GM13976 (cell line): ENCODE measurements around the gene NID1.

Experiments
- DNase-seq: peaks from one replicate; pipeline ENCODE4 v3.0.0; 2012; ENCODE audit warnings: low spot score
- in situ Hi-C: fragments of 300-500 bp; cut with MboI; formaldehyde crosslinking; loops from one replicate; pipeline ENCODE4 v1.12.0; 2022; ENCODE audit warnings: low sequenced_read_pairs, mixed read lengths, inconsistent platforms; ENCODE audit not compliant: unreplicated experiment
- TF ChIP-seq, protein P1 (sequence below): IDR thresholded peaks from 2 replicates; pipeline ENCODE4 v1.5.1; 2012; ENCODE audit warnings: borderline replicate concordance, mild to moderate bottlenecking; ENCODE audit not compliant: insufficient read depth; ENCODE audit errors: extremely low read depth, missing control alignments, control extremely low read depth

The NID1 gene

DNA sequence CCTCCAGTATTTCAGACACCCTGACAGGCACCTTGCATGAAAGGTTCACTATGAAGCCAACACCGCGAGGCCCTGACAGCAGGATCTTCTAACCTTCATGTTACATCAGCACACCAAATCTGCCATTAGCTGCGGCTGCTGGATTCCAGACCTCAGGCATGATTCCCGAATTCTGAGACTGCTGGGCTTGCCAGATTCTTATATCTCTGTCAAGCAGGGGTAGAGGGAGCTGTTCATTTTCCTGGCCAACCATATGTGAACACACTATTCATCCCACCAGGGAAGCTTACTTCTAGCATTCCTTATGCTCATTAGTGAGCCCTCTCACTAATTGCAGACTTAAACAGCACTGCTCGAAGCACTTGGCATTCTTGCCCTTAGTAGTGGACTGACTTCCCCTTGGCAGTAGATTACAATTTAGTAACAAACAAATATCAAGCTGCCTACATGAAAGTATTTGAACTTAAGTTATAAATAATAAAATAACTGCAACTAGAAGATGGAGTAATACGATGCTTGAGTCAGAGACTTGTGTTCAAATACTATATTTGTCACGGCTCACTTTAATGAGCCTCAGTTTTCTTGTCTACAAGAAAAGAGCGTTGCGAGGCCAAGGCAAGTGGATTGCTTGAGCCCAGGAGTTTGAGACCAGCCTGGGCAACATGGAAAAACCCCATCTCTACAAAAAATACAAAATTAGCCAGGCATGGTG, 43.3 kb downstream of the NID1 start:
- in situ Hi-C loops, result no loop called here
- TF ChIP-seq, protein P1, sequence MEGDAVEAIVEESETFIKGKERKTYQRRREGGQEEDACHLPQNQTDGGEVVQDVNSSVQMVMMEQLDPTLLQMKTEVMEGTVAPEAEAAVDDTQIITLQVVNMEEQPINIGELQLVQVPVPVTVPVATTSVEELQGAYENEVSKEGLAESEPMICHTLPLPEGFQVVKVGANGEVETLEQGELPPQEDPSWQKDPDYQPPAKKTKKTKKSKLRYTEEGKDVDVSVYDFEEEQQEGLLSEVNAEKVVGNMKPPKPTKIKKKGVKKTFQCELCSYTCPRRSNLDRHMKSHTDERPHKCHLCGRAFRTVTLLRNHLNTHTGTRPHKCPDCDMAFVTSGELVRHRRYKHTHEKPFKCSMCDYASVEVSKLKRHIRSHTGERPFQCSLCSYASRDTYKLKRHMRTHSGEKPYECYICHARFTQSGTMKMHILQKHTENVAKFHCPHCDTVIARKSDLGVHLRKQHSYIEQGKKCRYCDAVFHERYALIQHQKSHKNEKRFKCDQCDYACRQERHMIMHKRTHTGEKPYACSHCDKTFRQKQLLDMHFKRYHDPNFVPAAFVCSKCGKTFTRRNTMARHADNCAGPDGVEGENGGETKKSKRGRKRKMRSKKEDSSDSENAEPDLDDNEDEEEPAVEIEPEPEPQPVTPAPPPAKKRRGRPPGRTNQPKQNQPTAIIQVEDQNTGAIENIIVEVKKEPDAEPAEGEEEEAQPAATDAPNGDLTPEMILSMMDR, result no peak
- no peak for DNase-seq

DNA sequence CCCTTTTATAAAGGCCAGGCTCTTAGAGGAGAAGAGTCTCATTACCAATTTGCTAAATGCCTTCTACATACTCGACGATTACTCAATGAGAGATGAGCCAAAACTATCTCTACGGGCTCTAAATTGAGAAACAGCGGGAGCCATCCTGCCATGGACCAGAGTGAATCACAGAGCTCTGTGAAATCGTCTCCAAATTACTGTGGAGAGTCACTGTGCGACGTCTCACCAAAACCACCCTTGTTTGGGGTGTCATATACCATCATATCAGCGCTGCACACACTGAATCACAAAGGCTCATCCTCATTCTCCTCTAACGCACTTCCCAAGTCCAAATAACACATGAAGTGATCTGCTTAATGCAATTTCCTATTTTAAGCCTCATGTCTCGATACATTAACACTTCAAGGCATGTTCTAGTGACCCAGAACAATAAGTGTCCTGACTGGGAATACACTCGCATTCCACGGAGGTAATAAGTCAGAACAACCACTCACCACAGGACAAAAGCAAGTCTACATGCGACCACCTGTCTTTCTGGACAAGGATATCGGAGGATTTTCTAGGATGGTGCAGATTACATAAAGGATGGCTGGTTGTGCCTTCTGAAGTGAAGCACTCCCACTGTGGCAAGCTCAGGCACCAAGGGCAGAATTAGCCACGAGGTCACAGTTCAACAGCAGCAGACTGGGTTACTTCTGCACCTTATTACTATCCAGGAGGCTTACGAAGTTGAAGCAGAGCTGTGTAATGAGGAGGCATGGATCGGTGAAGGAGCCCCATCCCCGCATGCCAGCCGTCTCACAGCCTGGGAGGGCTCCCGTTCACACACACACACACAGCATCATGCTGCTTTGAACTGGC, 44.3 kb downstream of the NID1 start:
- DNase-seq, result no peak
- in situ Hi-C loops, result no loop called here
- TF ChIP-seq, protein P1, result no peak

DNA sequence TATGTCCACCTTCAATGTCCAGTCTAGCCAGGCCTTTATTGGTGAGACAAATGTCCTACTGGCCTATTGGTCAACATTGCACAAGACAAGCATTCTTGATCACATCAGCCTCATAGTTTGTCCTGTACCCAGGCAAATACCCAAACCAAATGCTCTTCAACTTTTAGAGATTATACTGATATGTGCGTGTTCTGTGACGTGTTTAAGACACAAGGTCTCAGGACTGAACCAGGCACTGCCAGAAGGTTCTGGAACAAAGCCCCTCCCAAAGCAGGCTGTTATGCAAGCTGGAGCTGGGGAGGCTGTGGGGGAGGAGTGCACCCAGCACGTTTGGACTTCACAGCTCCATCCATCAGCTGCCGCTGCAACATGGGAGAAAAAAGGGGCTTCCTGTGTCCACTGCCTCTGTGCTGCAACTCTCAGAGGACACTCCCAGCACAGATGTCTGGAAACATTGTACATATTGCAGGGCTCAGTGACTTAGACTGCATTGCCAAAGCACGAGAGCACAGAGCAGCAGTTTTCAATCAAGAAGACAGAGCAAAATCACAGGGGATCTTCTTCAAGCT, 45.9 kb downstream of the NID1 start:
- in situ Hi-C loops, result no loop called here
- no peak for DNase-seq
- TF ChIP-seq, protein P1, result no peak

DNA sequence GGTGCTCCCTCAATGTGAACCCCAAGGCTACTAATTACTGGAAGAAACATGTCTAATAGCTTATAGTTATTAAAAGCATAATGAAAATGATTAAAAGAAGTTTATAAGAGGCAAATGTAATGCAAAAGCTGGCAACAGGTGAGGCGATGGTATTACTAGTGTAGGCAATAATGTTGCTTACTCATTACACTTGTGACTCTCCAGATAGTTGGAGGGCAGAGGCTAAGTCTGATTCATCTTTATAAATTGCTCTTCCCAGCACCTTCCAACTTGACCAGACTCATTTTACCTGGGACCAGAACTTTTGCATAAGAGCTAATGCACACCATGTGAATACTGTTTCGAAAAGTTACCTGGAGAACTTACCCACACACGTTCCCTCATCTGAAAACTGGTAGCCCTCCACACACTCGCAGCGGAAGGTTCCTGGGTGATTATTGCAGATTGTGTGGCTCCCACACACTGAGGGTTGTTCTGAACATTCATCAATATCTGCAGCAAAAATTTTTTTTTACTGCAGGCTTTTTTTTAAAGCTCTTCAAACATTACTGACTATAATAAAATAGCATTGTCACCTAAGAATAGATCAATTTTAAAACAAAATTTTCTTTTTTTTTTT, 48.0 kb downstream of the NID1 start:
- in situ Hi-C loops, result no loop called here
- TF ChIP-seq, protein P1, result no peak
- DNase-seq, result no peak

DNA sequence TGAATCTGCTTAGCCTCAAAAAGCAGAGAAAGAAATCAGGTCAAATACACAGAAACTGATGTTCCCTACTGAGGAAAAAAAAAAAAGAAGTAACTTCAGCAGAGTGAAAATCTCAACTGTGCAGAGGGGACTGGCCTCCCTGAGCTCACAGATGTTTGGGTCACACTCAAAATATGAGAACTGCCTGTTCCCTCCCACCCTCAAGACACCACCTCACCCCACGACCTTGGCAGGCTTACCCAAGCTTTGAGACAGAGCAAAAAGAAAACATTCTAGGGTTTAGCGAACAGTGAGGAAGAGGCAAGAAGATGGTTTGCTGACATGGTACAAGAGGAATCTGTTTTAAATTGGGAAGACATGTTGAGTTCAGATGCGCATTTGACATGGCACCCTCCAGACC, 48.8 kb downstream of the NID1 start:
- TF ChIP-seq, protein P1, result no peak
- no peak for DNase-seq
- in situ Hi-C loops, result no loop called here

DNA sequence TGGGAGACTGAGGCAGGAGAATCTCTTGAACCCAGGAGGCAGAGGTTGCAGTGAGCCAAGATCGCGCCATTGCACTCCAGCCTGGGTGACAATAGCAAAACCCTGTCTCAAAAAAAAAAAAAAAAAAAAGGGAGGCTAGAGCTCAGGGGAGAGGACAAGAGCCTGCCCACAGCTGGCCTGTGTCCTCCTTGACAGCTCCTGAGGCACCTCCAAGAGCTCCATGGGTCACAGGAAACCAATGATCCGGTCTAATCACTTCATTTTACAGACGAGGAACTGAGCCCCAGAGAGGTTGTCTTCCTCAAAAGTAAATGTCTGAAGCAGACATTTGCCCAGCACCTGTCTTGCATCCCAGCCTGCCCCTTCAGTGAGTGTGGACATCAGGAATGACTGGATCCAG, 49.4 kb downstream of the NID1 start:
- TF ChIP-seq, protein P1, result no peak
- DNase-seq, result no peak
- in situ Hi-C loops, result no loop called here
